Vagina (tissue), 2 donors: ENCODE results near the gene ZNF205.

ENCODE experiments used
- CTCF ChIP-seq, 3 experiments: fragments of 450-650 bp in 2 of 3; fragments of 200-600 bp in 1 of 3; sonication (generic) in 1 of 3; IDR thresholded peaks; one replicate each; pipeline ENCODE4 v1.5.1; 2017 to 2019; ENCODE audit warnings: antibody characterized with exemption in 3 of 3, mild to moderate bottlenecking in 2 of 3, moderate library complexity in 2 of 3
- POLR2A ChIP-seq, 2 donors: fragments of 450-650 bp; IDR thresholded peaks; one replicate each; pipeline ENCODE4 v1.6.1; 2017; ENCODE audit warnings: antibody characterized with exemption in 2 of 2, mild to moderate bottlenecking in 2 of 2, moderate library complexity in 2 of 2

- TF ChIP-seq CTCF (IDR thresholded peaks at IDR 0.05): no peak
- no peak for TF ChIP-seq POLR2A (IDR thresholded peaks at IDR 0.05)
Measured at GRCh38 chr16:3085868-3086595, 26.4 kb upstream of the ZNF205 start.
